MCF 10A (cell line): ENCODE data around the gene SPRR2D. TPM values are rescaled to one million over a fixed set of nuclear protein-coding genes. Genes with fewer than 3 reads are reported as not detected.

Experiments
- BruUV-seq: library from RNA; stranded (reverse); fragments of 400-500 nt; replicated peaks from 2 replicates; lab custom pipeline; 2021; lab: Mats Ljungman, UMichigan
- CTCF ChIA-PET: fragments of 300-600 bp; sonication (Branson Sonifier 250); formaldehyde crosslinking; extraction: SDS; loops from one replicate; lab custom pipeline; 2021; ENCODE audit warnings: antibody characterized with exemption, inconsistent platforms; lab: Yijun Ruan, JAX
- POLR2A ChIA-PET: fragments of 300-600, 350-650 bp; sonication (Branson Sonifier 250); formaldehyde crosslinking; extraction: SDS; loops from one replicate; lab custom pipeline; 2020; ENCODE audit warnings: antibody characterized with exemption, inconsistent platforms; lab: Yijun Ruan, JAX
- DNase-seq: peaks from one replicate; pipeline ENCODE4 v3.0.0-alpha.2; 2018; ENCODE audit not compliant: unreplicated experiment
- H3K27ac Mint-ChIP-seq: one replicate; pipeline ENCODE4 v1.8.0; 2022; ENCODE audit warnings: mild to moderate bottlenecking, low read depth, mixed read lengths; ENCODE audit not compliant: unreplicated experiment
- H3K27me3 Mint-ChIP-seq: one replicate; pipeline ENCODE4 v1.8.0; 2022; ENCODE audit warnings: mixed read lengths; ENCODE audit not compliant: insufficient read depth, unreplicated experiment
- H3K36me3 Mint-ChIP-seq: one replicate; pipeline ENCODE4 v1.8.0; 2022; ENCODE audit warnings: mild to moderate bottlenecking, moderate library complexity, mixed read lengths; ENCODE audit not compliant: insufficient read depth, unreplicated experiment
- H3K4me1 Mint-ChIP-seq: one replicate; pipeline ENCODE4 v1.8.0; 2022; ENCODE audit warnings: mixed read lengths; ENCODE audit not compliant: insufficient read depth, unreplicated experiment
- H3K4me3 Mint-ChIP-seq: one replicate; pipeline ENCODE4 v1.8.0; 2022; ENCODE audit warnings: mild to moderate bottlenecking, moderate library complexity, mixed read lengths; ENCODE audit not compliant: unreplicated experiment
- H3K9me3 Mint-ChIP-seq: one replicate; pipeline ENCODE4 v1.8.0; 2022; ENCODE audit warnings: mixed read lengths; ENCODE audit not compliant: unreplicated experiment
- CTCF ChIP-seq: fragments of 200-600 bp; IDR thresholded peaks from one replicate; pipeline ENCODE4 v1.8.0; 2022; ENCODE audit warnings: antibody characterized with exemption, mild to moderate bottlenecking; ENCODE audit not compliant: unreplicated experiment
- intact Hi-C: fragments of 100-400 bp; cut with micrococcal nuclease; formaldehyde crosslinking; loops from 2 replicates; pipeline ENCODE4 v1.14.1; 2022
- total RNA-seq: library from RNA; stranded (reverse); gene quantifications from 2 replicates; pipeline ENCODE4 v1.2.3, GENCODE V29; 2022

SPRR2D gene
- total RNA-seq, 1 experiment from 2014 or later = 430 TPM

- H3K27ac Mint-ChIP-seq = peak overlapping the region; percentile 0
- no TSS peak for BruUV-seq
- CTCF ChIA-PET = interaction anchor here (0.6 to 1.8 kb wide), 7 partner anchors 33 to 222 kb away, joined by 3 to 8 read pairs (median 3); no protein-coding TSS in a partner anchor
- H3K4me3 Mint-ChIP-seq = no peak overlapping the region
- no peaks in the 10 kb centered on the region for H3K27me3 Mint-ChIP-seq
- no peak for TF ChIP-seq CTCF
- peaks cover 16% of the 10 kb centered on the region for H3K4me1 Mint-ChIP-seq
- DNase-seq = peak; percentile 30
- no peaks in the 10 kb centered on the region for H3K36me3 Mint-ChIP-seq
- POLR2A ChIA-PET = interaction anchor here (0.6 to 1.5 kb wide), 6 partner anchors 8 to 520 kb away, joined by 3 to 5 read pairs (median 4); no protein-coding TSS in a partner anchor
- intact Hi-C loops = no loop called here
- peaks cover 5% of the 10 kb centered on the region for H3K9me3 Mint-ChIP-seq
Observed at GRCh38 chr1:153000294-153000693, 40.6 kb downstream of the SPRR2D start.

GRCh38 chr1:152999818-153000217 lies 41.1 kb downstream of the SPRR2D start:
- BruUV-seq = no TSS peak
- Mint-ChIP-seq H3K36me3 (no peaks in the 10 kb centered on the region), H3K27ac (peak overlapping the region; percentile 0)

GRCh38 chr1:152998476-152998875 lies 42.4 kb downstream of the SPRR2D start:
- TF ChIP-seq CTCF = no peak
- Mint-ChIP-seq H3K4me1 (peaks cover 16% of the 10 kb centered on the region), H3K27me3 (no peaks in the 10 kb centered on the region), H3K27ac (no peak overlapping the region), H3K36me3 (no peaks in the 10 kb centered on the region), H3K9me3 (peaks cover 8% of the 10 kb centered on the region), H3K4me3 (no peak overlapping the region)
- intact Hi-C loops = no loop called here
- BruUV-seq = no TSS peak
- no peak for DNase-seq
- ChIA-PET CTCF (interaction anchor here (1.8 kb wide), 1 partner anchor 128 kb away, joined by 8 read pairs; no protein-coding TSS in a partner anchor), POLR2A (interaction anchor here (1.1 kb wide), 1 partner anchor 8 kb away, joined by 3 read pairs; no protein-coding TSS in a partner anchor)

More at GRCh38 chr1:152999818-153000217, 41.1 kb downstream of the SPRR2D start:
- POLR2A ChIA-PET = interaction anchor here (0.5 to 1.5 kb wide), 4 partner anchors 8 to 13 kb away, joined by 3 to 5 read pairs (median 4); no protein-coding TSS in a partner anchor
- Mint-ChIP-seq H3K4me1 (peaks cover 16% of the 10 kb centered on the region), H3K27me3 (no peaks in the 10 kb centered on the region), H3K4me3 (no peak overlapping the region), H3K9me3 (peaks cover 8% of the 10 kb centered on the region)
- no peak for TF ChIP-seq CTCF
- DNase-seq = no peak
- CTCF ChIA-PET = interaction anchor here (0.6 to 1.8 kb wide), 6 partner anchors 33 to 223 kb away, joined by 3 to 8 read pairs (median 3); no protein-coding TSS in a partner anchor
- intact Hi-C loops = no loop called here

GRCh38 chr1:152997901-152998300 lies 43.0 kb downstream of the SPRR2D start:
- BruUV-seq = no TSS peak
- Mint-ChIP-seq H3K4me3 (no peak overlapping the region), H3K27me3 (no peaks in the 10 kb centered on the region), H3K36me3 (no peaks in the 10 kb centered on the region), H3K27ac (no peak overlapping the region), H3K4me1 (peaks cover 16% of the 10 kb centered on the region), H3K9me3 (peaks cover 8% of the 10 kb centered on the region)
- CTCF ChIA-PET = interaction anchor here (0.5 kb wide), 1 partner anchor 638 kb away, joined by 4 read pairs; no protein-coding TSS in a partner anchor
- POLR2A ChIA-PET = interaction anchor here (1.6 kb wide), 1 partner anchor 12 kb away, joined by 4 read pairs; no protein-coding TSS in a partner anchor
- intact Hi-C loops = no loop called here
- TF ChIP-seq CTCF = no peak
- no peak for DNase-seq
